Duodenal mucosa (tissue), 2 donors: ENCODE results near the gene TTLL11.

Source experiments
- H3K27ac ChIP-seq: one replicate; pipeline ENCODE4 v1.7.0; 2013; ENCODE audit warnings: low read depth, low read length
- H3K27me3 ChIP-seq, 2 donors: one replicate each; pipeline ENCODE4 v1.7.0; 2013; ENCODE audit warnings: low read length in 2 of 2, control low read depth in 1 of 2; ENCODE audit not compliant: insufficient read depth in 2 of 2, control insufficient read depth in 1 of 2
- H3K36me3 ChIP-seq, 2 donors: one replicate each; pipeline ENCODE4 v1.7.0; 2013; ENCODE audit warnings: low read length in 2 of 2, control low read depth in 1 of 2; ENCODE audit not compliant: insufficient read depth in 2 of 2, control insufficient read depth in 1 of 2
- H3K4me1 ChIP-seq, 2 donors: one replicate each; pipeline ENCODE4 v1.7.0; 2013; ENCODE audit warnings: low read length in 2 of 2, control low read depth in 1 of 2; ENCODE audit not compliant: insufficient read depth in 2 of 2, control insufficient read depth in 1 of 2
- H3K4me3 ChIP-seq, 2 donors: one replicate each; pipeline ENCODE4 v1.7.0; 2013; ENCODE audit warnings: low read length in 2 of 2, low read depth in 1 of 2
- H3K9ac ChIP-seq, 2 donors: one replicate each; pipeline ENCODE4 v1.7.0; 2013; ENCODE audit warnings: low read length in 2 of 2, low read depth in 1 of 2
- H3K9me3 ChIP-seq, 2 donors: one replicate each; pipeline ENCODE4 v1.7.0; 2013; ENCODE audit warnings: low read length in 2 of 2, control low read depth in 1 of 2; ENCODE audit not compliant: control insufficient read depth in 1 of 2

The TTLL11 gene

GRCh38 chr9:121785673-121786542 lies 307.2 kb downstream of the TTLL11 start:
- no peaks in the 10 kb centered on the region for H3K4me1 ChIP-seq
- H3K9ac ChIP-seq = no peak overlapping the region
- H3K4me3 ChIP-seq = no peak overlapping the region
- H3K27me3 ChIP-seq = no peaks in the 10 kb centered on the region
- H3K36me3 ChIP-seq = peaks cover 10 to 39% of the 10 kb centered on the region in 2 donors
- no peak overlapping the region for H3K27ac ChIP-seq
- H3K9me3 ChIP-seq = no peaks in the 10 kb centered on the region

- no peaks in the 10 kb centered on the region for H3K27me3 ChIP-seq
- H3K4me1 ChIP-seq = no peaks in the 10 kb centered on the region
- no peak overlapping the region for H3K9ac ChIP-seq
- no peak overlapping the region for H3K4me3 ChIP-seq
- H3K9me3 ChIP-seq = no peaks in the 10 kb centered on the region
- H3K36me3 ChIP-seq = peaks cover 15 to 49% of the 10 kb centered on the region in 2 donors
- H3K27ac ChIP-seq = no peak overlapping the region
Observed at GRCh38 chr9:121784731-121785411, 308.2 kb downstream of the TTLL11 start.

GRCh38 chr9:121783521-121784507 lies 309.3 kb downstream of the TTLL11 start:
- Histone ChIP-seq H3K36me3 (peaks cover 15 to 56% of the 10 kb centered on the region in 2 donors), H3K4me3 (no peak overlapping the region), H3K9me3 (no peaks in the 10 kb centered on the region), H3K27ac (no peak overlapping the region), H3K27me3 (no peaks in the 10 kb centered on the region), H3K9ac (no peak overlapping the region), H3K4me1 (peaks cover 0 to 3% of the 10 kb centered on the region in 2 donors)

- Histone ChIP-seq H3K36me3 (peaks cover 17 to 58% of the 10 kb centered on the region in 2 donors), H3K9me3 (no peaks in the 10 kb centered on the region), H3K4me1 (peaks cover 0 to 3% of the 10 kb centered on the region in 2 donors), H3K9ac (no peak overlapping the region), H3K4me3 (no peak overlapping the region), H3K27ac (no peak overlapping the region), H3K27me3 (no peaks in the 10 kb centered on the region)
Observed at GRCh38 chr9:121783111-121783510, 310.0 kb downstream of the TTLL11 start.

- Histone ChIP-seq H3K4me1 (peaks cover 0 to 3% of the 10 kb centered on the region in 2 donors), H3K36me3 (peaks cover 20 to 62% of the 10 kb centered on the region in 2 donors), H3K27me3 (no peaks in the 10 kb centered on the region), H3K9ac (no peak overlapping the region), H3K4me3 (no peak overlapping the region), H3K9me3 (no peaks in the 10 kb centered on the region), H3K27ac (no peak overlapping the region)
Observed at GRCh38 chr9:121782514-121783110, 310.5 kb downstream of the TTLL11 start.

- peaks cover 0 to 3% of the 10 kb centered on the region in 2 donors for H3K4me1 ChIP-seq
- H3K27ac ChIP-seq = no peak overlapping the region
- peaks cover 20 to 68% of the 10 kb centered on the region in 2 donors for H3K36me3 ChIP-seq
- H3K27me3 ChIP-seq = no peaks in the 10 kb centered on the region
- no peaks in the 10 kb centered on the region for H3K9me3 ChIP-seq
- no peak overlapping the region for H3K4me3 ChIP-seq
- H3K9ac ChIP-seq = no peak overlapping the region
Observed at GRCh38 chr9:121781701-121782464, 311.2 kb downstream of the TTLL11 start.

- H3K36me3 ChIP-seq = peaks cover 20 to 75% of the 10 kb centered on the region in 2 donors
- H3K27ac ChIP-seq = no peak overlapping the region
Observed at GRCh38 chr9:121781145-121781548, 312.0 kb downstream of the TTLL11 start.

GRCh38 chr9:121780177-121781040 lies 312.7 kb downstream of the TTLL11 start:
- peaks cover 23 to 78% of the 10 kb centered on the region in 2 donors for H3K36me3 ChIP-seq
- H3K27me3 ChIP-seq = no peaks in the 10 kb centered on the region
- no peak overlapping the region for H3K9ac ChIP-seq
- no peak overlapping the region for H3K4me3 ChIP-seq
- H3K4me1 ChIP-seq = peaks cover 0 to 3% of the 10 kb centered on the region in 2 donors
- no peaks in the 10 kb centered on the region for H3K9me3 ChIP-seq
- no peak overlapping the region for H3K27ac ChIP-seq

More at GRCh38 chr9:121781145-121781548, 312.0 kb downstream of the TTLL11 start:
- peaks cover 0 to 3% of the 10 kb centered on the region in 2 donors for H3K4me1 ChIP-seq
- no peak overlapping the region for H3K9ac ChIP-seq
- no peaks in the 10 kb centered on the region for H3K9me3 ChIP-seq
- H3K27me3 ChIP-seq = no peaks in the 10 kb centered on the region
- H3K4me3 ChIP-seq = no peak overlapping the region
